T-cell (primary cell): ENCODE results near the gene MCAM. TPM values are rescaled to one million over a fixed set of nuclear protein-coding genes. Genes with fewer than 3 reads are reported as not detected.

Experiments used
- ATAC-seq, 4 experiments: fragments of 200-7000 bp in 3 of 4; fragments of 150-1000 bp in 1 of 4; cut with Tn5 transposase; replicated peaks in 1 of 4; 1 replicate in 3 of 4; 2 replicates in 1 of 4; pipeline ENCODE4 v1.10.0; 2021; ENCODE audit warnings: moderate library complexity in 3 of 4, mild to moderate bottlenecking in 2 of 4, moderate number of reproducible peaks in 1 of 4
- CTCF ChIA-PET, 2 donors: fragments of 300-600 bp; sonication (Branson Sonifier 250); formaldehyde crosslinking; loops; one replicate each; lab custom pipeline; 2022; ENCODE audit warnings: antibody characterized with exemption in 2 of 2; lab: Charles Lee
- POLR2A ChIA-PET, 2 donors: fragments of 300-600 bp; sonication (Branson Sonifier 250); formaldehyde crosslinking; loops; one replicate each; lab custom pipeline; 2022; ENCODE audit warnings: antibody characterized with exemption in 2 of 2; lab: Charles Lee
- DNase-seq, 35 experiments: peaks; one replicate each; pipeline versions ENCODE4 v3.0.0 to v3.0.0-alpha.2; 2013 to 2023
- H3K27ac ChIP-seq: one replicate; pipeline ENCODE4 v1.5.1; 2013; ENCODE audit warnings: low read length
- H3K27me3 ChIP-seq, 2 experiments: replicated peaks in 1 of 2; 1 replicate in 1 of 2; 2 replicates in 1 of 2; pipeline versions ENCODE4 v1.6.1 to v1.7.0; 2013; ENCODE audit warnings: low read length in 1 of 2, mixed read lengths in 1 of 2; ENCODE audit not compliant: control insufficient read depth in 2 of 2, insufficient read depth in 2 of 2; ENCODE audit errors: extremely low read depth in 1 of 2
- H3K36me3 ChIP-seq, 2 donors: 1 replicate in 1 of 2; 2 replicates in 1 of 2; pipeline versions ENCODE4 v1.6.1 to v1.7.0; 2013; ENCODE audit warnings: low read length in 1 of 2; ENCODE audit not compliant: control insufficient read depth in 2 of 2, insufficient read depth in 1 of 2; ENCODE audit errors: extremely low read depth in 1 of 2
- H3K4me1 ChIP-seq, 2 experiments: 1 replicate in 1 of 2; 2 replicates in 1 of 2; pipeline versions ENCODE4 v1.6.1 to v1.7.0; 2013; ENCODE audit warnings: low read length in 2 of 2, mixed read lengths in 1 of 2; ENCODE audit not compliant: insufficient read depth in 2 of 2, control insufficient read depth in 1 of 2; ENCODE audit errors: extremely low read depth in 1 of 2
- H3K4me3 ChIP-seq, 2 donors: 1 replicate in 1 of 2; 2 replicates in 1 of 2; pipeline versions ENCODE4 v1.5.1 to v1.7.0; 2013; ENCODE audit warnings: mild to moderate bottlenecking in 2 of 2, low read length in 1 of 2, moderate library complexity in 1 of 2; ENCODE audit not compliant: control insufficient read depth in 1 of 2; ENCODE audit errors: extremely low read depth in 1 of 2
- H3K9me3 ChIP-seq: 2 replicates; pipeline ENCODE4 v1.7.0; 2013
- H3K27ac Mint-ChIP-seq, 2 donors: one replicate each; pipeline ENCODE4 v1.8.0; 2020 to 2021; ENCODE audit warnings: mild to moderate bottlenecking in 2 of 2, mixed read lengths in 2 of 2
- H3K27me3 Mint-ChIP-seq, 2 donors: one replicate each; pipeline ENCODE4 v1.8.0; 2021 to 2022; ENCODE audit warnings: mixed read lengths in 2 of 2
- H3K36me3 Mint-ChIP-seq: one replicate; pipeline ENCODE4 v1.8.0; 2021; ENCODE audit warnings: mixed read lengths
- H3K4me1 Mint-ChIP-seq, 3 donors: one replicate each; pipeline ENCODE4 v1.8.0; 2020 to 2022; ENCODE audit warnings: mixed read lengths in 3 of 3, mild to moderate bottlenecking in 1 of 3
- H3K4me3 Mint-ChIP-seq, 3 donors: one replicate each; pipeline ENCODE4 v1.8.0; 2020 to 2022; ENCODE audit warnings: mild to moderate bottlenecking in 3 of 3, mixed read lengths in 3 of 3, moderate library complexity in 3 of 3
- H3K9me3 Mint-ChIP-seq, 3 donors: one replicate each; pipeline ENCODE4 v1.8.0; 2020 to 2022; ENCODE audit warnings: mixed read lengths in 3 of 3
- WGBS: methylation state at CpG from one replicate; pipeline ENCODE4 v1.1.5; 2013; ENCODE audit warnings: missing lambda C conversion rate; ENCODE audit not compliant: insufficient coverage; 5-methylcytosine and 5-hydroxymethylcytosine counted together
- total RNA-seq, 35 experiments: library from RNA in 6 of 35; stranded (reverse) in 6 of 35; fragments of 120-200 nt in 1 of 35; gene quantifications; one replicate each; pipeline versions ENCODE4 v1.2.1 to v1.2.4 and lab custom pipeline; 2013 to 2026

The MCAM gene
- total RNA-seq, 5 donors from 2014 or later (not counting 1 experiment from before 2014, with no cell fraction given), result 0.50 to 10.2 (median 0.76) TPM

DNA sequence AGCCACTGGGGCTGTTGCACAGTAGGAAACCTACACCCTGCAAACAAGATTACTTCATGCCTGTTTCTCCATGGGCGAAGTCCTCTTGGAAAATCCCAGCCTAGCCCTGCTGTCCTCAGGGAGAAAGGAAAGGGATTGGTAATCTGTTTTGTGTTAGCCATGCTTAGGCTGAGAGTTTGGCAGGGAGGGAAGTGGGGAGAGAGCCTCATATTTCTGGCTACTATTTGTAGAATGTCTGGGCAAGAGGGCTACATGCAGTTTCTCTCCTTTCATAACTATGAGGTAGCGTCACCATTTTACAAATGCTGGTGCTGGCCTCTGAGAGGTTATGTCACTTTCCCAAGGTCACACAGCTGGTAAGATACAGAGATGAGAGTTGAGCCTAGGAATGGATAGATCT lies 30.3 kb upstream of the MCAM start:
- DNase-seq, result no peak
- Histone ChIP-seq H3K4me1 (peaks cover 0 to 6% of the 10 kb centered on the region in 2 experiments), H3K27ac (no peak overlapping the region), H3K27me3 (peaks cover 0 to 62% of the 10 kb centered on the region in 2 experiments), H3K4me3 (no peak overlapping the region), H3K36me3 (no peaks in the 10 kb centered on the region), H3K9me3 (no peaks in the 10 kb centered on the region)
- no peaks in the 10 kb centered on the region for H3K9me3 Mint-ChIP-seq
- no peaks in the 10 kb centered on the region for H3K36me3 Mint-ChIP-seq
- peaks cover 0 to 3% (median 0%) of the 10 kb centered on the region in 3 donors for H3K4me1 Mint-ChIP-seq
- H3K27me3 Mint-ChIP-seq, result peaks cover 24 to 31% of the 10 kb centered on the region in 2 donors
- no peak for ATAC-seq
- POLR2A ChIA-PET, result interaction anchor here in 1 of 2 donors (0.5 kb wide), 1 partner anchor 59 kb away, joined by 12 read pairs; no protein-coding TSS in a partner anchor
- WGBS, result no CpG with 5 or more reads among the region's 2 CpGs
- H3K4me3 Mint-ChIP-seq, result no peak overlapping the region
- no peak overlapping the region for H3K27ac Mint-ChIP-seq
- CTCF ChIA-PET, result interaction anchor here in 1 of 2 donors (1.0 to 1.3 kb wide), 2 partner anchors 9 to 10 kb away, joined by 4 to 11 read pairs; no protein-coding TSS in a partner anchor

DNA sequence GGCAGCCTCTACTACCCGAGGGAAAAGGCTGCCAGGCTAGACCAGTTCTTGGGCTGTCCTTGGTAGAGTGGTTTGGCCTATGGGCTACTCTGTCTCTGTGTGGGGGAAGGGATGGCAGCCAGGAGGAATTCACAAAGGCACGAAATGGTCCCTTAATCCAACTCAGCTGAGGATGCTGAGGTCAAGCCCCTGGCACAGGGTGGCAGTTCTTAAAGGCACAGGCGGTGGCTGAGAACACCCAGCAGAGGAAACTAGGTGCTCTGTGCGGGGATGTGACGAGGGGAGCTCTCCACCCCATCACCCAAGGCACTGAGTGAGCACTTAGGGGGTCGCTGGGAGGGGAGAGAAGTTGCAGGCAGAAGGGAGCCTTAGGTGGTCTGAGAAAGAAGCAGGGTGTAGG lies 29.7 kb upstream of the MCAM start, which contains the start of gene MFRP:
Gene MFRP, minus strand, starts transcription at position 101 of the 400 bp plus-strand sequence. CDS start 192 bp downstream, outside the sequence.
- Mint-ChIP-seq H3K9me3 (no peaks in the 10 kb centered on the region), H3K4me3 (no peak within 1 kb of the TSS), H3K27me3 (peaks cover 21 to 37% of the 10 kb centered on the region in 2 donors), H3K4me1 (peaks cover 0 to 3% (median 0%) of the 10 kb centered on the region in 3 donors), H3K27ac (no peak within 1 kb of the TSS), H3K36me3 (no peaks in the 10 kb centered on the region)
- Histone ChIP-seq H3K27me3 (peaks cover 0 to 64% of the 10 kb centered on the region in 2 experiments), H3K36me3 (no peaks in the 10 kb centered on the region), H3K4me1 (peaks cover 0 to 6% of the 10 kb centered on the region in 2 experiments), H3K4me3 (no peak within 1 kb of the TSS), H3K9me3 (no peaks in the 10 kb centered on the region), H3K27ac (no peak within 1 kb of the TSS)
- CTCF ChIA-PET, result interaction anchor here in 1 of 2 donors (1.3 kb wide), 1 partner anchor 9 kb away, joined by 4 read pairs; no protein-coding TSS in a partner anchor
- ATAC-seq (no peak), DNase-seq (no peak)
- WGBS, result 21% methylated on average over 2 of the region's 6 CpGs
- POLR2A ChIA-PET, result no interaction called here

DNA sequence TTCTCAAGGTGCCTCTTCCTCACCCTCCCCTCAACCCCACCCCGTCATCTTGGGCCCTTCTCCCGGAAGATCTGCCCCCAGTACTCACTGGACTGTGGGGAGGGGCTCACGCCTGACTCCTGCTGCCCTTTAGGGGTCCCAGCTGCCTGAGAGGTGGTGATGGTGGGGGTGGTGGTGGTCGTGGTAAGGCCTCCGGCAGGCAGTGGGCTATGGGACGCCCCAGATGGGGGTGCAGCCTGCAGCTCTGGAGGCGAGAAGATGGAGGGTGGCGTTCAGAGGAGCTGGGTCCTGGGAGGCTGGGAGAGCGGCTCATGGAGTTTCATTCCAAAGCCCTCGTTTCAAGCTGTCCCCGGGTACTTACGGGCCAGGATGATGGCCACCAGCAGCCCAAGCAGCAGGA lies 28.8 kb upstream of the MCAM start:
- POLR2A ChIA-PET, result no interaction called here
- CTCF ChIA-PET, result interaction anchor here in 1 of 2 donors (0.6 kb wide), 1 partner anchor 50 kb away, joined by 3 read pairs; no protein-coding TSS in a partner anchor
- DNase-seq, result no peak
- Mint-ChIP-seq H3K27ac (no peak overlapping the region), H3K27me3 (peaks cover 28 to 45% of the 10 kb centered on the region in 2 donors), H3K4me3 (no peak overlapping the region), H3K36me3 (peaks cover 4% of the 10 kb centered on the region), H3K4me1 (peaks cover 5 to 9% (median 6%) of the 10 kb centered on the region in 3 donors), H3K9me3 (no peaks in the 10 kb centered on the region)
- no peak for ATAC-seq
- Histone ChIP-seq H3K27ac (no peak overlapping the region), H3K4me1 (peaks cover 0 to 13% of the 10 kb centered on the region in 2 experiments), H3K27me3 (peaks cover 3 to 71% of the 10 kb centered on the region in 2 experiments), H3K9me3 (no peaks in the 10 kb centered on the region), H3K36me3 (no peaks in the 10 kb centered on the region), H3K4me3 (no peak overlapping the region)
- WGBS, result 78% methylated on average over 9 of the region's 12 CpGs

DNA sequence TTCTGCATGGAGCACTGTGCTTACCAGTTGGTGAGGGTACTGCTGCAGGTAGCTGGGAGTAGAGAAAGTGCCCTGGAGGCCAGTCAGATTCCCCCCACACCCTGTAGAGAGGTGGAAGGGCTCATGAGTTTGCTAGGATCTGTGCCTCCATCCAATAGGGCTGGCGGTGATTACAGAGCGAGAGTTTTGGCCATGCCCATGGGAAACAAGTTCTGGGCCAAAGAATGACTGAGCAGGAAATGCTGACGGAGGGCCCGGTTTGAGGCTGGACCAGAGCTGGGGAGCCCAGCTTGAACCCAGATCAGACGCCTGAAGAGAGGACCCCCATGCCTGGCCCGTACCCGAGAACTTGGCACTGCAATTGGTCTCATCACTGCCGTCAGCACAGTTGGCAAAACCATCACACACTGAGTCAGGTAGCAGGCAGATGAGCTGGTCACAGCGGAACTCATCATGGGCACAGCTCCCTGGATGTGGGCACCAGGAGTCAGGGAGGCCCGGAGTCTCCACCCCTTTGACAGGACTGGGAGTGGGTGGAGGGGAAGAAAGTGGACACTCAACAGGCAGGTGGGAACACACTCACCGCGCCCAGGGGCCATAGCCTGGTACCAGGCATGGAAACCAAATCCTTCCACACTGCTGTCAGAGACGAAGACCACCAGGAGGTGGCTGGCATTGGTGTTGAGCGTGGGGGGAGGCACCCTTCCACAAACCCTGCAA lies 27.5 kb upstream of the MCAM start:
- H3K9me3 Mint-ChIP-seq, result no peaks in the 10 kb centered on the region
- H3K27ac Mint-ChIP-seq, result no peak overlapping the region
- ATAC-seq, result no peak
- WGBS, result 70% methylated on average over 9 of the region's 14 CpGs
- Histone ChIP-seq H3K27ac (no peak overlapping the region), H3K9me3 (no peaks in the 10 kb centered on the region), H3K4me1 (peaks cover 8 to 20% of the 10 kb centered on the region in 2 experiments), H3K4me3 (no peak overlapping the region), H3K27me3 (peaks cover 3 to 78% of the 10 kb centered on the region in 2 experiments), H3K36me3 (no peaks in the 10 kb centered on the region)
- H3K36me3 Mint-ChIP-seq, result peaks cover 4% of the 10 kb centered on the region
- H3K27me3 Mint-ChIP-seq, result peaks cover 29 to 46% of the 10 kb centered on the region in 2 donors
- DNase-seq, result no peak
- POLR2A ChIA-PET, result no interaction called here
- no peak overlapping the region for H3K4me3 Mint-ChIP-seq
- CTCF ChIA-PET, result interaction anchor here in 1 of 2 donors (0.5 to 0.8 kb wide), 2 partner anchors 12 to 243 kb away, joined by 3 to 4 read pairs; partner anchors contain the start of gene DPAGT1
- peaks cover 6 to 7% (median 7%) of the 10 kb centered on the region in 3 donors for H3K4me1 Mint-ChIP-seq

DNA sequence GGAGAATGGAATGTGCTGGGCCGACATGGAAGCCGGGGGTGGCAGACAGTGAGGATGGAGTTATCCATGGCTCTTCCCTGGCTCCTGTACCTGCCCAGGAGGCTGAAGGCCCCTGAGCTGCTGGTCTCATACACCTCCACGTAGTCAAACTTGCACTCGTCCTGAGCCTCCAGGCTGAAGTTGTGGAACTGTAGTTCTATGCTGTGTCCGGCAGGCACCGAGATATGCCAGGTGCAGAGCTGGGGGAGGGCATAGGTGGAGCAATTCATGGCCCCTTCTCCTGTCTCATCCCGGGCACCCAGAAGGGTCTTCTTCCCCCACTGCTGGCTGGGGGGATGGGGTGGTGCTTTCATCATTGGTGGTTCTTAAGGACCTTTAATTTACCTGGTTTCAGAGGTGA lies 26.8 kb upstream of the MCAM start:
- 96% methylated on average over 4 of the region's 7 CpGs for WGBS

DNA sequence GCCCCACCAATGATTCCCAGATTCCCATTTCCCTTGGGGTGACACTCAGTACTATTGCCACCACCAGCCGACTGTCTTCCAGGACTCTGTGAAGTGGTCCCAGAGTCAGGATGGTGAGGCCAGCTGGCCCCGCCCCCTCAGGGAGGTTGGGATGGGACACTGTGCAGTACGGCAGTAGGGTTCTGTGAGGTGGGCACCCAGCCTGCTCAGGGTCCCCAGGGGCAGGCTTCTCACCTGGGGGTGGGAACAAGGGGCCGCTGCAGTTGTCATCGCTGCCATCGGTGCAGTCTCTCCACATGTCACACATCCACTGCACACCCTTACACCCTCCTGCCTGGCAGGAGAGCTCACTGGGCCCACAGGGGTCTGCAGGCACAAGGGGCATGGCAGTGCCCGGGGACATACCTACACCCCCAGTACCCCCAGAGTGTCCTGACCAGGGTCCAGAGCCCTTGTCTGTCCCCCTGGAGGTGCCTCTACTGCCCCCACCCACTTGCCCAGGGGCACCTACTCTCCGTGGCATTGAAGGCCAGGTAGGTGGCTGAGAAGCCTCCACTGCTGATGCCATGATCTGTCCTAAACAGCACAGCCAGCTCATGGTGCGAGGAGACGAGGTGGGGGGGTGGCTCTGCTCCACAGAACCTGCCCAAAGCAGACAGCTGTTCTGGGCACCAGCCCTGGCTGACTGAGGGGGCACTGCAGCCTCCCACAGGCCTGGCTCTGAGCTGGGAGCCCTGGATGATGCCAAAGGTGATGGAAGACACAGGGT lies 25.6 kb upstream of the MCAM start:
- no peaks in the 10 kb centered on the region for H3K9me3 Mint-ChIP-seq
- WGBS, result 82% methylated on average over 7 of the region's 10 CpGs
- no peak overlapping the region for H3K4me3 ChIP-seq
- no peak overlapping the region for H3K4me3 Mint-ChIP-seq
- H3K9me3 ChIP-seq, result no peaks in the 10 kb centered on the region
- H3K4me1 Mint-ChIP-seq, result peaks cover 13 to 21% (median 19%) of the 10 kb centered on the region in 3 donors
- peaks cover 4% of the 10 kb centered on the region for H3K36me3 Mint-ChIP-seq
- ChIA-PET CTCF (interaction anchor here (0.7 kb wide), 2 partner anchors 19 to 302 kb away, joined by 3 to 4 read pairs; no protein-coding TSS in a partner anchor), POLR2A (no interaction called here)
- peaks cover 6 to 89% of the 10 kb centered on the region in 2 experiments for H3K27me3 ChIP-seq
- no peaks in the 10 kb centered on the region for H3K36me3 ChIP-seq
- H3K27ac Mint-ChIP-seq, result no peak overlapping the region
- peaks cover 9 to 37% of the 10 kb centered on the region in 2 experiments for H3K4me1 ChIP-seq
- ATAC-seq (no peak), DNase-seq (no peak)
- no peak overlapping the region for H3K27ac ChIP-seq
- peaks cover 32 to 56% of the 10 kb centered on the region in 2 donors for H3K27me3 Mint-ChIP-seq

More for the DNA sequence above, 26.8 kb upstream of the MCAM start:
- ATAC-seq, result no peak
- Histone ChIP-seq H3K4me3 (no peak overlapping the region), H3K9me3 (no peaks in the 10 kb centered on the region), H3K36me3 (no peaks in the 10 kb centered on the region), H3K4me1 (peaks cover 9 to 26% of the 10 kb centered on the region in 2 experiments), H3K27ac (no peak overlapping the region), H3K27me3 (peaks cover 6 to 85% of the 10 kb centered on the region in 2 experiments)
- CTCF ChIA-PET, result interaction anchor here in 1 of 2 donors (0.5 to 0.8 kb wide), 2 partner anchors 13 to 242 kb away, joined by 3 to 4 read pairs; partner anchors contain the start of gene DPAGT1
- no peak for DNase-seq
- Mint-ChIP-seq H3K27ac (no peak overlapping the region), H3K9me3 (no peaks in the 10 kb centered on the region), H3K36me3 (peaks cover 4% of the 10 kb centered on the region), H3K4me3 (no peak overlapping the region), H3K4me1 (peaks cover 11 to 15% (median 14%) of the 10 kb centered on the region in 3 donors), H3K27me3 (peaks cover 33 to 53% of the 10 kb centered on the region in 2 donors)
- POLR2A ChIA-PET, result no interaction called here
